GM13977 (cell line): Measurements from ENCODE around the gene CAMTA1.

Experiments used
- DNase-seq: peaks from one replicate; pipeline ENCODE4 v3.0.0; 2012; ENCODE audit warnings: low spot score
- in situ Hi-C: fragments of 300-500 bp; cut with MboI; formaldehyde crosslinking; loops from one replicate; pipeline ENCODE4 v1.12.0; 2022; ENCODE audit warnings: low sequenced_read_pairs, low pct_unique_long_range_greater_than_20kb, mixed read lengths, inconsistent platforms; ENCODE audit not compliant: unreplicated experiment
- TF ChIP-seq, protein P1 (sequence below): IDR thresholded peaks from 2 replicates; pipeline ENCODE4 v1.5.1; 2012; ENCODE audit warnings: mild to moderate bottlenecking, control low read depth; ENCODE audit not compliant: insufficient read depth; ENCODE audit errors: extremely low read depth, missing control alignments

Gene CAMTA1

DNA sequence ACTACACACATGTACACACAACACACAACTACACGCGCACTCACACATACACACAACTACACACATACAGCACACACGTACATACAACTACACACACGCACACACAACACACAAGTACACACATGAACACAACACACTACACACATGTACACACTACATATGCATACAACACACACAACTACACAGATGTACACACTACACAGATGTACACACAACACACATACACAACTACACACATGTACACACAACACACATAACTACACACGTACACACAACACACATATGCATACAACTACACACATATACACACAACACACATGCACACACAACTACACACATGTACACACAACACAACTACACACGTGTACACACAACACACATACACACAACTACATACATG lies 318.6 kb downstream of the CAMTA1 start:
- no peak for DNase-seq
- in situ Hi-C loops = no loop called here

DNA sequence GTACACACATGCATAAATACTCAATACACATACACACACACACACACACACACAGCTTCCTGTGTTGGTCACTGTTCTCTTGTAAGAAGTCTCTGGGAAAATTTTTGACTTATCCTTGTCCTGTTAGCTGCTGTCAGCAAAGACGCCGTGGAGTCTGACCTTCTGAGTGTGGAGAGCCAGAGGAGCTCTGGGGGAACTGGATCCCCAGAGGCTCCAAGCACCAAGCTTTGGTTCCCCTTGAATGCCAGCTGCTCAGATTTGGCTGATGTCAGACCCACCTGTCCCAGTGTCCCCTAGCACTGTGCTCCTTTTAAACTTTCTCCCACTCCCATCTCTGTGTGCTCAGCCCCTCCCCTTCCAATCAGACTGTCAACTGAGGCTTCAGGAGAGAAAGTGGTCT lies 319.1 kb downstream of the CAMTA1 start:
- TF ChIP-seq, protein P1, sequence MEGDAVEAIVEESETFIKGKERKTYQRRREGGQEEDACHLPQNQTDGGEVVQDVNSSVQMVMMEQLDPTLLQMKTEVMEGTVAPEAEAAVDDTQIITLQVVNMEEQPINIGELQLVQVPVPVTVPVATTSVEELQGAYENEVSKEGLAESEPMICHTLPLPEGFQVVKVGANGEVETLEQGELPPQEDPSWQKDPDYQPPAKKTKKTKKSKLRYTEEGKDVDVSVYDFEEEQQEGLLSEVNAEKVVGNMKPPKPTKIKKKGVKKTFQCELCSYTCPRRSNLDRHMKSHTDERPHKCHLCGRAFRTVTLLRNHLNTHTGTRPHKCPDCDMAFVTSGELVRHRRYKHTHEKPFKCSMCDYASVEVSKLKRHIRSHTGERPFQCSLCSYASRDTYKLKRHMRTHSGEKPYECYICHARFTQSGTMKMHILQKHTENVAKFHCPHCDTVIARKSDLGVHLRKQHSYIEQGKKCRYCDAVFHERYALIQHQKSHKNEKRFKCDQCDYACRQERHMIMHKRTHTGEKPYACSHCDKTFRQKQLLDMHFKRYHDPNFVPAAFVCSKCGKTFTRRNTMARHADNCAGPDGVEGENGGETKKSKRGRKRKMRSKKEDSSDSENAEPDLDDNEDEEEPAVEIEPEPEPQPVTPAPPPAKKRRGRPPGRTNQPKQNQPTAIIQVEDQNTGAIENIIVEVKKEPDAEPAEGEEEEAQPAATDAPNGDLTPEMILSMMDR = no peak
- no peak for DNase-seq
- in situ Hi-C loops = no loop called here

More for the DNA sequence above, 318.6 kb downstream of the CAMTA1 start:
- TF ChIP-seq, protein P1 = no peak

DNA sequence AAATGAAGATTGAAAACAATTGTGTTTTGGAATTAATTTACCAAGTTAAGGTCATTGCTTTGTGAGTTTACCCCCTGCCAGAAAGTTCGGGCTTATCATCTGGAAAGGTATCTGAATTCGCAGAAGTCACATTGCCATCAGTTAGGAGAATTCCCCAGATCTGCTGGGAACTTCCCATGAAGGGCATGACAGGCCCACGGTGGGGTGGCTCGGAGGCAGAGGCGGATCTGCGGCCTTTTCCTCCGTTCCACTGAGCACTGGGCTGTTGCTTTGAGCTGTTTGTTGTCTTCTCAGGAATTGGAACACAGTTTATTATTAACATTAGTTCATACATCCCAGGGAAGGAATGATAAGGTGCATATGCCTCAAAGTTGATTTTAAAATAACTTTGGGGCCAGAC lies 320.0 kb downstream of the CAMTA1 start:
- in situ Hi-C loops = no loop called here
- DNase-seq = no peak
- TF ChIP-seq, protein P1 = no peak

DNA sequence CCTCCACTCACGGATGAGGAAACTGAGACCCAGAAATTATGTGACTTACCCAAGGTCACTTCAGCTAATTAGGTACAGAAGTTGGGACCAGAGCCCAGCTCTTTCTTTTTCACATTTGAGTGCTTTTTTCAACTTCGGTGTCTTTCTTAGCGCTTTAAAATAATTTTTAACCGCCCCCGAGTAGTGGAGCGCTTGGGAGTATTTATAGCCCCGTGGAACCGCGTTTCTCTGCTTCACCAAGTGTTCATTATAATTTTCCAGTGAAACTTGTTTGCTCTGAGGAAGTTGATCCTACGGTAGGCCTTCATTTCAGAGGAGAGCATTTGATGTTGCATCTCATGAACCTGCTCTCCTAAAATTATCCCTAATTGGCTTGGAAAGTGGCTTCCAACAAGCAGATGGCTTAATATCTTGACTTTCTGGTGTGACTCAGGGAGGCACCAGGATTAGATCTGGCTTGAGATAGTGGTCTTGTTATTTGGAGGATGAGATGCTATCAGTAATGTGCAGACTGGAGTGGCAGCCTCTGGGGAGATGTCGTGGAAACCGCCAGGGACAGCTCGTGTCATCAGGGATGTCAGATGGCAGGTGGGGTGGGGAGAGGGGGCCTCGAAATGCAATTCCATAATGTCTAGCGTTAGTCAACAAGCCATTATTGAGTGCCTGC lies 321.3 kb downstream of the CAMTA1 start:
- TF ChIP-seq, protein P1 = no peak
- in situ Hi-C loops = no loop called here
- no peak for DNase-seq

DNA sequence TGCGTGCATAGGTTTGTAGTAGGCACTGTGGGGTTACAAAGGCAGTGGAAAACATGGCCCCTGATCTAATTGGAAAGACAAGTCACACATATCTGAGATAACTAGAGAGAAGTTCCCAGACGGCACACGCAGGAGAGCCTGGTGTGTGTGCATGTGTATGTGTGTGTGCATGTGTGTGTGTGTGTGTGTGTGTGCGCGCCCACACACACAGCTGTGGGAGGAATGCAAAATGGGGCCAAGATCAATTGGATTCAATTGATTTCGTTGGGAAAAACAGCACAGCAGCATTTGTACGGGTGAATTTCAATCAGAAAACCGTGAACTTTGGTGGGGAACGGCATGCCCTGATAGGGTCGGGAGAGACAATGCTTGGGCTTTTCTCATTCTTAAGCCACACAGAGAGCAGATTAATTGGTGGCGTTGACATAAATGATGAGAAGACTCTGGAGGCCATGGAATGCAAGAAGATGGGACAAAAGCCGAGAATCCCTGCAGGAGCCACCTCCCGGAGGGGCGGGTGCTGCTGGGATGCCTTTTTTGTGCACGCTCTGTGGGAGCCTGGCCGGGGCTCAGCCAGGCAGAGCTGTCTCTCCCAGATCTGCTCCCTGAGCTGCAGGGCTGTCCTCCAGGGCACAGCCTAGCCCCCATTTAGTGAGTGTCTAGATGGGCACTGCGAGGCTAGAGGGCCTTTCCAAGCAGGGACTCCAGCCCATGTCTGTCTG lies 322.0 kb downstream of the CAMTA1 start:
- TF ChIP-seq, protein P1 = no peak

DNA sequence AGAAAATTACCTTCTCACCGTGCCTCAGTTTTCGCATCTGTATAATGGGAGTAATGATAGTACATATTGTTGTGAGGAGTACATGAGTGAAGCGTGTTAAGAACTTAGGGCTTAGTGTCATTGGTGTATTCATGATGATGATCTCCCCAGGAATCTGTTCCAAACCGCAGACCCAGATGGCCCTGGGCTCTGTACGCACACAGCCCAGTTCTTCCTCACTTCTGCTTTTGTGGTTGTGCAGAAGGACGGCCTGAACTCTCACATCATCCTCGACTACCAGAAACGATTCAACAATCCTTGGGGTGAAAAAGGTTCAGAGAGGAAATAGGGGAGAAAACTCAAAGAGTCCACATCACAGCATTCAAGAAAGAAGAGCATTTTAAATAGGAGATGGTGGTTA lies 323.0 kb downstream of the CAMTA1 start:
- TF ChIP-seq, protein P1 = no peak
- DNase-seq = no peak
- in situ Hi-C loops = no loop called here

More for the DNA sequence above, 322.0 kb downstream of the CAMTA1 start:
- in situ Hi-C loops = no loop called here
- DNase-seq = no peak
